HG02610 (cell line): Measurements from ENCODE around the gene IGSF9.

Source experiments
- ATAC-seq: cut with Tn5 transposase; IDR thresholded peaks from one replicate; pipeline ENCODE4 v1.9.1; 2021; ENCODE audit warnings: mild to moderate bottlenecking, moderate library complexity; ENCODE audit not compliant: unreplicated experiment

IGSF9 gene

GRCh38 chr1:159922511-159923202, 22.8 kb downstream of the IGSF9 start:
- ATAC-seq, result no peak

GRCh38 chr1:159921700-159922504, 23.5 kb downstream of the IGSF9 start:
- peak; percentile 22 for ATAC-seq

GRCh38 chr1:159921251-159921650, 24.2 kb downstream of the IGSF9 start:
- peak; percentile 40 for ATAC-seq

- no peak for ATAC-seq
Measured at GRCh38 chr1:159920651-159921050, 24.8 kb downstream of the IGSF9 start.

- ATAC-seq, result no peak
Measured at GRCh38 chr1:159920202-159920601, 25.2 kb downstream of the IGSF9 start.

GRCh38 chr1:159919236-159919865, 26.1 kb downstream of the IGSF9 start:
- no peak for ATAC-seq

GRCh38 chr1:159918352-159919200, 26.8 kb downstream of the IGSF9 start:
- ATAC-seq, result no peak

- no peak for ATAC-seq
Measured at GRCh38 chr1:159917533-159918351, 27.7 kb downstream of the IGSF9 start.

- ATAC-seq, result no peak
Measured at GRCh38 chr1:159916242-159917051, 29.0 kb downstream of the IGSF9 start.

- no peak for ATAC-seq
Measured at GRCh38 chr1:159915571-159916241, 29.7 kb downstream of the IGSF9 start.

- no peak for ATAC-seq
Measured at GRCh38 chr1:159914252-159915018, 31.0 kb downstream of the IGSF9 start.

GRCh38 chr1:159913451-159914192, 31.8 kb downstream of the IGSF9 start:
- ATAC-seq, result no peak

- no peak for ATAC-seq
Measured at GRCh38 chr1:159911326-159912070, 33.9 kb downstream of the IGSF9 start.

GRCh38 chr1:159908031-159908940, 37.1 kb downstream of the IGSF9 start:
- ATAC-seq, result no peak

- ATAC-seq, result no peak
Measured at GRCh38 chr1:159906960-159907359, 38.5 kb downstream of the IGSF9 start.
